K562 (cell line): ENCODE data around the gene MDM4. TPM values are rescaled to one million over a fixed set of nuclear protein-coding genes. Genes with fewer than 3 reads are reported as not detected.

ENCODE experiments used
- ATAC-seq: fragments of 200-7000 bp; cut with Tn5 transposase; 3 replicates; pipeline ENCODE4 v1.9.1; 2020; ENCODE audit warnings: moderate library complexity
- BruUV-seq: library from RNA; stranded (reverse); fragments of 400-500 nt; replicated peaks from 2 replicates; lab custom pipeline; 2021; lab: Mats Ljungman, UMichigan
- CTCF ChIA-PET: fragments of 300-600 bp; formaldehyde crosslinking; extraction: SDS; loops from one replicate; lab custom pipeline; 2021; ENCODE audit warnings: low intra/inter-chr PET ratio; lab: Yijun Ruan, JAX
- POLR2A ChIA-PET: fragments of 300-600, 350-650 bp; sonication (Branson Sonifier 250); formaldehyde crosslinking; extraction: SDS; loops from one replicate; lab custom pipeline; 2021; ENCODE audit warnings: antibody characterized with exemption, inconsistent platforms; lab: Yijun Ruan, JAX
- DNase-seq, 4 experiments: peaks; one replicate each; pipeline versions ENCODE4 v3.0.0 to v3.0.0-alpha.2; 2011 to 2018; ENCODE audit warnings: low spot score in 3 of 4, mixed read lengths in 3 of 4; ENCODE audit errors: extremely low read depth in 1 of 4
- FAIRE-seq: peaks from 2 replicates; lab custom pipeline; 2011; peaks lifted over from hg19 to GRCh38; lab: Jason Lieb, UNC
- H2AFZ ChIP-seq: 2 replicates; pipeline ENCODE4 v1.6.0; 2011; ENCODE audit warnings: low read depth, low read length, control low read depth, inconsistent platforms
- H3K27ac ChIP-seq: fragments of 200-600 bp; 3 replicates; pipeline ENCODE4 v1.8.0; 2011; ENCODE audit warnings: low read depth, mild to moderate bottlenecking, control low read depth, inconsistent platforms, low read length, moderate library complexity, mixed read lengths; ENCODE audit errors: extremely low read depth
- H3K27me3 ChIP-seq, 2 experiments: fragments of 300-600 bp in 1 of 2; 2 replicates in 1 of 2; 3 replicates in 1 of 2; pipeline versions ENCODE4 v1.6.0 to v1.8.0; 2011; ENCODE audit warnings: inconsistent platforms in 2 of 2, low read length in 2 of 2, mild to moderate bottlenecking in 1 of 2, mixed read lengths in 1 of 2, moderate library complexity in 1 of 2; ENCODE audit not compliant: control insufficient read depth in 2 of 2, insufficient read depth in 2 of 2
- H3K36me3 ChIP-seq: fragments of 300-600 bp; 3 replicates; pipeline ENCODE4 v1.8.0; 2011; ENCODE audit warnings: mild to moderate bottlenecking, low read length, inconsistent platforms; ENCODE audit not compliant: control insufficient read depth, insufficient read depth
- H3K4me1 ChIP-seq, 2 experiments: fragments of 200-600 bp in 1 of 2; replicated peaks in 1 of 2; 2 replicates in 1 of 2; 3 replicates in 1 of 2; pipeline versions ENCODE4 v1.5.1 to v1.8.0; 2011; ENCODE audit warnings: inconsistent platforms in 2 of 2, low read length in 2 of 2, mild to moderate bottlenecking in 1 of 2, mixed read lengths in 1 of 2, moderate library complexity in 1 of 2; ENCODE audit not compliant: control insufficient read depth in 2 of 2, insufficient read depth in 2 of 2
- H3K4me2 ChIP-seq: 2 replicates; pipeline ENCODE4 v1.6.1; 2011; ENCODE audit warnings: low read length, control low read depth, inconsistent platforms, mixed read lengths; ENCODE audit not compliant: insufficient read depth
- H3K4me3 ChIP-seq: fragments of 200-600 bp; sonication (generic), shearing (Covaris generic); 2 replicates; pipeline ENCODE4 v1.5.1; 2016; ENCODE audit warnings: control low read depth, inconsistent platforms
- H3K79me2 ChIP-seq: fragments of 200-600 bp; 3 replicates; pipeline ENCODE4 v1.8.0; 2011; ENCODE audit warnings: low read length, inconsistent platforms; ENCODE audit not compliant: control insufficient read depth, insufficient read depth
- H3K9ac ChIP-seq, 2 experiments: 2 replicates each; pipeline versions ENCODE4 v1.6.0 to v1.6.1; 2011; ENCODE audit warnings: low read depth in 2 of 2, low read length in 2 of 2, control low read depth in 1 of 2, inconsistent platforms in 1 of 2, mild to moderate bottlenecking in 1 of 2, mixed read lengths in 1 of 2; ENCODE audit not compliant: insufficient read depth in 1 of 2
- H3K9me1 ChIP-seq: one replicate; pipeline ENCODE4 v1.6.0; 2011; ENCODE audit warnings: inconsistent platforms, mild to moderate bottlenecking, low read length, moderate library complexity; ENCODE audit not compliant: control insufficient read depth, insufficient read depth
- H3K9me3 ChIP-seq: replicated peaks from 2 replicates; pipeline ENCODE4 v1.5.1; 2011; ENCODE audit warnings: low read depth, low read length, inconsistent platforms; ENCODE audit not compliant: control insufficient read depth, insufficient read depth
- H4K20me1 ChIP-seq: replicated peaks from 2 replicates; pipeline ENCODE4 v1.6.1; 2011; ENCODE audit warnings: low read length, inconsistent platforms, mixed read lengths; ENCODE audit not compliant: control insufficient read depth, insufficient read depth
- FOXA3 ChIP-seq, 2 experiments: fragments of 450-650 bp in 1 of 2; sonication (generic) in 1 of 2; formaldehyde crosslinking; IDR thresholded peaks in 1 of 2; conservative IDR thresholded peaks in 1 of 2; 2 replicates each; pipeline versions ENCODE4 v1.4.0 to v1.8.0; 2020 to 2022; ENCODE audit warnings: mild to moderate bottlenecking in 2 of 2, missing genetic modification reagents in 1 of 2
- HNRNPL ChIP-seq: fragments of 200-400 bp; formaldehyde crosslinking; IDR thresholded peaks from 2 replicates; pipeline ENCODE4 v1.6.1; 2017; ENCODE audit warnings: low read depth, mild to moderate bottlenecking, low read length
- POLR2G ChIP-seq: fragments of 200-400 bp; formaldehyde crosslinking; IDR thresholded peaks from 2 replicates; pipeline ENCODE4 v1.6.1; 2017; ENCODE audit warnings: low read depth, mild to moderate bottlenecking, antibody characterized with exemption, low read length, moderate library complexity
- POLR3A ChIP-seq: IDR thresholded peaks from 2 replicates; pipeline ENCODE4 v1.6.1; 2011; ENCODE audit warnings: borderline replicate concordance, mild to moderate bottlenecking, moderate library complexity; ENCODE audit not compliant: insufficient read length, insufficient read depth; ENCODE audit errors: extremely low read depth
- SIX5 ChIP-seq, 2 experiments: IDR thresholded peaks; 2 replicates each; pipeline ENCODE4 v1.6.1; 2011; ENCODE audit warnings: low read length in 2 of 2, borderline replicate concordance in 1 of 2, low read depth in 1 of 2, mild to moderate bottlenecking in 1 of 2, moderate library complexity in 1 of 2; ENCODE audit not compliant: insufficient read depth in 1 of 2
- SNRNP70 ChIP-seq: fragments of 200-400 bp; formaldehyde crosslinking; optimal IDR thresholded peaks from 2 replicates; pipeline ENCODE3; 2017; ENCODE audit warnings: low read depth, low read length
- ZNF282 ChIP-seq: sonication (generic); formaldehyde crosslinking; IDR thresholded peaks from 2 replicates; pipeline ENCODE4 v1.8.1; 2023; ENCODE audit warnings: missing genetic modification reagents
- WGBS: fragments of 100-300 bp; shearing (Covaris generic); methylation state at CpG from one replicate; pipeline ENCODE4 v1.1.6; 2016; ENCODE audit warnings: low coverage, mixed read lengths; ENCODE audit not compliant: insufficient coverage; ENCODE audit errors: missing lambda C conversion rate; 5-methylcytosine and 5-hydroxymethylcytosine counted together
- in situ Hi-C: fragments of 300-500 bp; cut with MboI; formaldehyde crosslinking; loops from 4 replicates; pipeline ENCODE4 v1.15.0; 2018; ENCODE audit warnings: inconsistent platforms, mixed read lengths
- intact Hi-C: fragments of 100-400 bp; cut with micrococcal nuclease; formaldehyde crosslinking; loops from 2 replicates; pipeline ENCODE4 v1.14.2; 2022
- polyA plus RNA-seq, 8 experiments: library from polyadenylated mRNA; depleted of rRNA in 4 of 8; stranded (reverse) in 5 of 8; unstranded in 3 of 8; fragments of >200 nt; fragmentation: Nextera tagmentation in 2 of 8; fragmentation: Illumina TruSeq in 1 of 8; extraction: Ambion mirVana in 2 of 8; extraction: Trizol in 1 of 8; gene quantifications; 2 replicates each; pipeline versions ENCODE4 v1.2.1 to v1.2.3, GENCODE V29; 2011 to 2014; ENCODE audit warnings: inconsistent platforms in 1 of 8, missing spikeins in 1 of 8
- total RNA-seq, 7 experiments: library from RNA; depleted of rRNA in 6 of 7; stranded (reverse); fragments of >200 nt in 6 of 7; fragmentation: Illumina TruSeq in 2 of 7; extraction: Trizol in 2 of 7; gene quantifications; 2 replicates each; pipeline versions ENCODE4 v1.2.1 to v1.2.3, GENCODE V29; 2011 to 2021; ENCODE audit warnings: low replicate concordance in 1 of 7
- TF ChIP-seq, protein P1 (sequence below): fragments of 450-650 bp; IDR thresholded peaks from 2 replicates; pipeline ENCODE4 v1.6.1; 2016; ENCODE audit warnings: missing biosample characterization, missing genetic modification characterization
- TF ChIP-seq, protein P2 (sequence below): sonication (generic); formaldehyde crosslinking; IDR thresholded peaks from 2 replicates; pipeline ENCODE4 v1.8.1; 2023; ENCODE audit warnings: mild to moderate bottlenecking, missing genetic modification reagents
- TF ChIP-seq, protein P3 (sequence below): fragments of 150-350 bp; conservative IDR thresholded peaks from 2 replicates; pipeline ENCODE4 v1.6.1; 2014; ENCODE audit warnings: low read length
- TF ChIP-seq, protein P4 (sequence below), 3 experiments: fragments of 200-800 bp in 1 of 3; fragments of 250-450 bp in 1 of 3; fragments of 450-650 bp in 1 of 3; sonication (Bioruptor Pico) in 1 of 3; sonication (Bioruptor generic) in 1 of 3; formaldehyde crosslinking in 1 of 3; IDR thresholded peaks; 2 replicates each; pipeline versions ENCODE4 v1.6.1 to v1.8.0; 2016 to 2022; ENCODE audit warnings: mild to moderate bottlenecking in 2 of 3, missing genetic modification characterization in 2 of 3, missing compliant biosample characterization in 1 of 3, moderate library complexity in 1 of 3

The MDM4 gene
- total and polyA plus RNA-seq, 9 of the 15 experiments (the other 6 are each of a cell fraction or from before 2014, with no cell fraction given): 3.3 to 61.7 (median 21.2) TPM

DNA sequence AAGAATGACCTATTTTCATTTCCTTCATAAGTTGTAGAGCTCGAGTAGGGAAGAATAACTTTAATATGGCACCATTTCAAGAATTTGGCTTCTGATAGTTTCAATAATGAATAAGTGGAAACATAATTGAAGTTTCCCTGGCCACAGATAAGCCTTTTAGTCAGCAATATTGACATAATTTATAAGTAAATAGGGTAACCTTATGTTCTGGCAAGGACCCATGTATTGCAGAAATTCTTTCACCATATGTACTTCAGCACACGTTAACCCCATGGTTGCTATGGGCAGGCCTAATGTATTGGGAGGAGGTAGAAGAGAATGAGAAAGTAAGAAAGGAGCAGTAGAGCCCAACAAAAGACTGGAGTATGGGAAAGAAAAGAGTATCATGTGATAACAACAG is 25.4 kb downstream of the MDM4 start:
- ChIA-PET POLR2A (interaction anchor here (1.0 to 1.5 kb wide), 4 partner anchors 11 to 14 kb away, joined by 3 to 4 read pairs (median 4); no protein-coding TSS in a partner anchor), CTCF (no interaction called here)
- Histone ChIP-seq H2AFZ (no peak overlapping the region), H3K9me1 (no peaks in the 10 kb centered on the region), H3K27me3 (no peaks in the 10 kb centered on the region), H3K4me1 (no peaks in the 10 kb centered on the region), H4K20me1 (no peaks in the 10 kb centered on the region), H3K36me3 (peaks cover 94% of the 10 kb centered on the region), H3K27ac (no peak overlapping the region), H3K9me3 (no peaks in the 10 kb centered on the region), H3K79me2 (no peaks in the 10 kb centered on the region), H3K9ac (no peak overlapping the region), H3K4me2 (no peak overlapping the region), H3K4me3 (no peak overlapping the region)
- intact Hi-C loops (no loop called here), in situ Hi-C loops (no loop called here)
- DNase-seq (no peak), FAIRE-seq (no peak), ATAC-seq (no peak)
- WGBS: 90% methylated on average over 2 of the region's 2 CpGs
- BruUV-seq: no TSS peak
- TF ChIP-seq HNRNPL: no peak
- TF ChIP-seq FOXA3 (CRISPR knock-in tag; conservative IDR thresholded peaks at IDR 0.05 in 1 of 2, IDR thresholded peaks at IDR 0.05 in 1 of 2): no peak
- TF ChIP-seq POLR3A: no peak
- no peak for TF ChIP-seq SNRNP70
- TF ChIP-seq, protein P1, sequence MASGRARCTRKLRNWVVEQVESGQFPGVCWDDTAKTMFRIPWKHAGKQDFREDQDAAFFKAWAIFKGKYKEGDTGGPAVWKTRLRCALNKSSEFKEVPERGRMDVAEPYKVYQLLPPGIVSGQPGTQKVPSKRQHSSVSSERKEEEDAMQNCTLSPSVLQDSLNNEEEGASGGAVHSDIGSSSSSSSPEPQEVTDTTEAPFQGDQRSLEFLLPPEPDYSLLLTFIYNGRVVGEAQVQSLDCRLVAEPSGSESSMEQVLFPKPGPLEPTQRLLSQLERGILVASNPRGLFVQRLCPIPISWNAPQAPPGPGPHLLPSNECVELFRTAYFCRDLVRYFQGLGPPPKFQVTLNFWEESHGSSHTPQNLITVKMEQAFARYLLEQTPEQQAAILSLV (tag): no peak
- TF ChIP-seq ZNF282: no peak
- no peak for TF ChIP-seq SIX5 (IDR thresholded peaks at IDR 0.05; ENCODE audit: borderline replicate concordance in 1 of 2, insufficient read depth in 1 of 2, low read depth in 1 of 2, low read length in 2 of 2)
- TF ChIP-seq POLR2G: no peak
- TF ChIP-seq, protein P2, sequence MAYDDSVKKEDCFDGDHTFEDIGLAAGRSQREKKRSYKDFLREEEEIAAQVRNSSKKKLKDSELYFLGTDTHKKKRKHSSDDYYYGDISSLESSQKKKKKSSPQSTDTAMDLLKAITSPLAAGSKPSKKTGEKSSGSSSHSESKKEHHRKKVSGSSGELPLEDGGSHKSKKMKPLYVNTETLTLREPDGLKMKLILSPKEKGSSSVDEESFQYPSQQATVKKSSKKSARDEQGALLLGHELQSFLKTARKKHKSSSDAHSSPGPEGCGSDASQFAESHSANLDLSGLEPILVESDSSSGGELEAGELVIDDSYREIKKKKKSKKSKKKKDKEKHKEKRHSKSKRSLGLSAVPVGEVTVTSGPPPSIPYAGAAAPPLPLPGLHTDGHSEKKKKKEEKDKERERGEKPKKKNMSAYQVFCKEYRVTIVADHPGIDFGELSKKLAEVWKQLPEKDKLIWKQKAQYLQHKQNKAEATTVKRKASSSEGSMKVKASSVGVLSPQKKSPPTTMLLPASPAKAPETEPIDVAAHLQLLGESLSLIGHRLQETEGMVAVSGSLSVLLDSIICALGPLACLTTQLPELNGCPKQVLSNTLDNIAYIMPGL: no peak
- TF ChIP-seq, protein P3, sequence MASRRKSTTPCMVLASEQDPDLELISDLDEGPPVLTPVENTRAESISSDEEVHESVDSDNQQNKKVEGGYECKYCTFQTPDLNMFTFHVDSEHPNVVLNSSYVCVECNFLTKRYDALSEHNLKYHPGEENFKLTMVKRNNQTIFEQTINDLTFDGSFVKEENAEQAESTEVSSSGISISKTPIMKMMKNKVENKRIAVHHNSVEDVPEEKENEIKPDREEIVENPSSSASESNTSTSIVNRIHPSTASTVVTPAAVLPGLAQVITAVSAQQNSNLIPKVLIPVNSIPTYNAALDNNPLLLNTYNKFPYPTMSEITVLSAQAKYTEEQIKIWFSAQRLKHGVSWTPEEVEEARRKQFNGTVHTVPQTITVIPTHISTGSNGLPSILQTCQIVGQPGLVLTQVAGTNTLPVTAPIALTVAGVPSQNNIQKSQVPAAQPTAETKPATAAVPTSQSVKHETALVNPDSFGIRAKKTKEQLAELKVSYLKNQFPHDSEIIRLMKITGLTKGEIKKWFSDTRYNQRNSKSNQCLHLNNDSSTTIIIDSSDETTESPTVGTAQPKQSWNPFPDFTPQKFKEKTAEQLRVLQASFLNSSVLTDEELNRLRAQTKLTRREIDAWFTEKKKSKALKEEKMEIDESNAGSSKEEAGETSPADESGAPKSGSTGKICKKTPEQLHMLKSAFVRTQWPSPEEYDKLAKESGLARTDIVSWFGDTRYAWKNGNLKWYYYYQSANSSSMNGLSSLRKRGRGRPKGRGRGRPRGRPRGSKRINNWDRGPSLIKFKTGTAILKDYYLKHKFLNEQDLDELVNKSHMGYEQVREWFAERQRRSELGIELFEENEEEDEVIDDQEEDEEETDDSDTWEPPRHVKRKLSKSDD: no peak
- TF ChIP-seq, protein P4, sequence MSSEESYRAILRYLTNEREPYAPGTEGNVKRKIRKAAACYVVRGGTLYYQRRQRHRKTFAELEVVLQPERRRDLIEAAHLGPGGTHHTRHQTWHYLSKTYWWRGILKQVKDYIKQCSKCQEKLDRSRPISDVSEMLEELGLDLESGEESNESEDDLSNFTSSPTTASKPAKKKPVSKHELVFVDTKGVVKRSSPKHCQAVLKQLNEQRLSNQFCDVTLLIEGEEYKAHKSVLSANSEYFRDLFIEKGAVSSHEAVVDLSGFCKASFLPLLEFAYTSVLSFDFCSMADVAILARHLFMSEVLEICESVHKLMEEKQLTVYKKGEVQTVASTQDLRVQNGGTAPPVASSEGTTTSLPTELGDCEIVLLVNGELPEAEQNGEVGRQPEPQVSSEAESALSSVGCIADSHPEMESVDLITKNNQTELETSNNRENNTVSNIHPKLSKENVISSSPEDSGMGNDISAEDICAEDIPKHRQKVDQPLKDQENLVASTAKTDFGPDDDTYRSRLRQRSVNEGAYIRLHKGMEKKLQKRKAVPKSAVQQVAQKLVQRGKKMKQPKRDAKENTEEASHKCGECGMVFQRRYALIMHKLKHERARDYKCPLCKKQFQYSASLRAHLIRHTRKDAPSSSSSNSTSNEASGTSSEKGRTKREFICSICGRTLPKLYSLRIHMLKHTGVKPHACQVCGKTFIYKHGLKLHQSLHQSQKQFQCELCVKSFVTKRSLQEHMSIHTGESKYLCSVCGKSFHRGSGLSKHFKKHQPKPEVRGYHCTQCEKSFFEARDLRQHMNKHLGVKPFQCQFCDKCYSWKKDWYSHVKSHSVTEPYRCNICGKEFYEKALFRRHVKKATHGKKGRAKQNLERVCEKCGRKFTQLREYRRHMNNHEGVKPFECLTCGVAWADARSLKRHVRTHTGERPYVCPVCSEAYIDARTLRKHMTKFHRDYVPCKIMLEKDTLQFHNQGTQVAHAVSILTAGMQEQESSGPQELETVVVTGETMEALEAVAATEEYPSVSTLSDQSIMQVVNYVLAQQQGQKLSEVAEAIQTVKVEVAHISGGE (CRISPR knock-in tag; IDR thresholded peaks at IDR 0.05): no peak
